IPS DF 4.7 (cell line): ENCODE data around the gene ETV6.
"Not testable (repeated sequence)": the region's sequence is repeated elsewhere in the genome, so short reads cannot be mapped to it uniquely, and the experiment has no call there.

Experiments used
- DNase-seq: peaks from one replicate; pipeline ENCODE4 v3.0.0-alpha.2; 2013; ENCODE audit warnings: low spot score; ENCODE audit errors: extremely low read depth

The ETV6 gene

DNA sequence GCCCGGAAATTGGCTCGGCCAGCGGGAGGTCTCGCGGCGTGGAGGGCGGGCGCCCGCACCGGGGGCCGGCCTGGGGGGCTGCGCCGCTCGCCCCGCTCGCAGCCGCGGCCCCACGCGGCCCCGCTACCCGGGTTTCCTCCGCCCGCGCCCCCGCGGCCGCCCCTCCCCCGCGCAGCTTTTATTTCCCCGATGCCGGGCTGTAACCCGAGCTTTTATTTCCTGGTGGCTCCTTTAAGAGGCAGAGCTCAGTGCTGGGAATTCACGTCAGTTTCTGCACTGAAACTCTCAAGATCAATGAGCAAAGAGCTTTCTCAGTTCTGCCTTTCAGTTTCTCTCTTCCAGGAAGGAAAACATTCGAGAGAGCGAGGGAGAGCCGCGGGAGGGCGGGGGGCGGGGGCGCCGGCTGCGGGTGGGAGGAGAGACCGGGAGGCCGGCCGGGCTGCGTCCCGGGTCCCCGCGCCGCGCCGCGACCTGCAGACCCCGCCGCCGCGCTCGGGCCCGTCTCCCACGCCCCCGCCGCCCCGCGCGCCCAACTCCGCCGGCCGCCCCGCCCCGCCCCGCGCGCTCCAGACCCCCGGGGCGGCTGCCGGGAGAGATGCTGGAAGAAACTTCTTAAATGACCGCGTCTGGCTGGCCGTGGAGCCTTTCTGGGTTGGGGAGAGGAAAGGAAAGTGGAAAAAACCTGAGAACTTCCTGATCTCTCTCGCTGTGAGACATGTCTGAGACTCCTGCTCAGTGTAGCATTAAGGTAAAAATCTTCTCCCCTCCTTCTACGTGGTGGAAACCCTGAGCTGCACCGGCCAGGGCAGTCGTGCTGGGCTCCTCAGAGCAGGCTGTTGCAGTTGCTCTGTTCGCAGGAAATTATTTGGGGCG, at the start of gene ETV6:
ETV6 (plus strand) TSS at position 262 of the 873 bp plus-strand sequence; CDS start at position 716, 454 bp downstream.
- DNase-seq: no peak

- DNase-seq: no peak
Measured at GRCh38 chr12:11600199-11600598, 49.3 kb upstream of the ETV6 start.

DNA sequence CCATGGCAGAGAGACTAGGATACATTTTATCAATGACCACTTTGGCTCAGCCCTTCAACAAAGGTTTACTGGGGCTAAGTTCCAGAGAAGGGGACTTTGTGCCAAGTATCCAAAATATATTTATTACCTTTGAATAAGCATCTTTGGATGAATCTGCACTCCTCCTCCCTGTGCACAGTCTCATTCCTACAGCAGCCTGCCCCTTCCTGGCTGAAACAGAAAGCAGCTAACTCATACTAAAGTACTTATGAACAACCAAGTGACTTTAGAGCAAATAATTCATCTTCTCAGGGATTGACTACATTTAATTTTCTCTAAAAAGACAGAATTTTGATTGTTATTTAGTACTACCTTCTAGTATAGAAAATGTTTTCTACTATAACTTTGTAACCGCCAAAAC, 47.8 kb upstream of the ETV6 start:
- DNase-seq: no peak

DNA sequence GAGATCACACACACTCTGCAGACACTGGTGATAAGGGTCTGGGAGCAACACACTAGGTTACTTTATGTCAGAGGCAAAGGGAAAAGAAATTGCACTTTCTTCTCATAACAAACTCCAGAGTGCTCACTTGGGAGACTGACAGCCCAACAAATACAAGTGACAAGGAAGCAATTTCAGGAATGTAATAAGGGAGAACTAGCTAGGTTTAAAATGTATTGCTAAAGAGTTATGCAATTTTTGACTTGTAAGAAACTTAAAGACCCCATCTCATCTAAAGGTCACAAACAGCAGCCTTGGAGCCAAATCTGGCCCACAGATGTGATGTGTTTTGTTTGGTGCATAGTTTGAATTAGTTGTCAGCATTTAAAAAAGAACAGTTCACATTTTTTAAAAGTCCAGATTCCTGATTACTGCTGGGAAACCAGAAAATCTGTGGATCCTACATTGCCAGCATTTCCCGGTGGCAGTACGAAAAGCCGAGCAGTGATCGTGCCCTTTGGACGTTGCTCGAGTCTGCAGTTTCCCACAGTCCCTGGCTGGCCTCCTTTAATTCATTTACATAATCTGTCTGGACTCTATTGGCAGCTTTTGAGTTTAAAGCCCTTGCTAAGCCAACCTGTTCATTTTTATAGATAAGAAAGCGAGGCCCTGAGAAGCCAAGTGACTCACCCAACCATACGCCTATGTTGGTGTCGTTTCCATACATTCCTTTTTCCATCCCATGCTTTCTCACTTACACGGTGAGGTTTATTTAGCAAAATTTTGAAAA, 42.0 kb upstream of the ETV6 start:
- DNase-seq: no peak

GRCh38 chr12:11609045-11609444, 40.4 kb upstream of the ETV6 start:
- DNase-seq: peak; percentile 83

- DNase-seq: no peak
Measured at GRCh38 chr12:11615481-11615880, 34.0 kb upstream of the ETV6 start.

- no peak for DNase-seq
Measured at GRCh38 chr12:11618046-11618445, 31.4 kb upstream of the ETV6 start.

- no peak for DNase-seq
Measured at GRCh38 chr12:11621797-11622423, 27.6 kb upstream of the ETV6 start.

DNA sequence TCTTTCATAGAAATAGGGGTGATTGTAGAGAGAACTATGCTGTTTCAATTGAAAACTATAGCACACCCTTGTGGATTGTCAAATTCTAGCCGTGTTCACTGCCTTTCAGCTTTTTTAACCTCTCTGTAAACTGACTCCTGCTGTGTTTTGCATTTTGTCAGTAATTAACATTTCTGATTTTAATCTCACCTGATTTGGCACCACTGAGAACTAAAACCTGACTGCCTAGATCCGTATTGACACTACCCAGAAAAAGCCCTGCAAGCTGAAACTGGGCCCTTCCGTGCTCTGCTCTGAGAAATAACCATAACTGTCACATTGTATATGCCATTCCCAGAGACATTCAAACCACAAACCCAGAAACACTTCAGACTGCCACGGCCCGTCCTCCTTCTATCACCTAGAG, 26.6 kb upstream of the ETV6 start:
- DNase-seq: no peak

- DNase-seq: no peak
Measured at GRCh38 chr12:11623382-11623781, 26.1 kb upstream of the ETV6 start.

DNA sequence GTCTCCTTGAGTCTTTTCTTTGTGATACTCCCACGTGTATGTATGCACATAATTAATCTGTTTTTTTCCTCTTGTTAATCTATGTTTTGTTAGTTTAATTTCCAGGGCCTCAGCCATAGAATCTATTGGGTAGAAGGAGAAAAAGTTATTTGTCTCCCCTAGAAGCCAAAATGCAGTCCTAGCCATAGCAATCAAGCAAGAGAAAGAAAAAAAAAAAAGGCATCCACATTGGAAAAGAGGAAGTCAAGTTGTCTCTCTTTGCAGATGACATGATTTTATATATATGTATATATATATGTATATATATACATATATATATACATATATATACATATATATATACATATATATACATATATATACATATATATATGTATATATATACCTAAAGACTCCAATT, 25.4 kb upstream of the ETV6 start:
- DNase-seq: no peak

GRCh38 chr12:11627709-11628108, 21.8 kb upstream of the ETV6 start:
- DNase-seq: not testable (repeated sequence)

GRCh38 chr12:11628353-11628752, 21.1 kb upstream of the ETV6 start:
- no peak for DNase-seq

GRCh38 chr12:11630046-11630706, 19.3 kb upstream of the ETV6 start:
- no peak for DNase-seq

GRCh38 chr12:11631288-11631687, 18.2 kb upstream of the ETV6 start:
- DNase-seq: no peak

GRCh38 chr12:11631881-11632280, 17.6 kb upstream of the ETV6 start:
- DNase-seq: not testable (repeated sequence)

- DNase-seq: no peak
Measured at GRCh38 chr12:11633968-11634367, 15.5 kb upstream of the ETV6 start.

- no peak for DNase-seq
Measured at GRCh38 chr12:11635341-11635740, 14.1 kb upstream of the ETV6 start.

GRCh38 chr12:11638315-11638916, 11.1 kb upstream of the ETV6 start:
- DNase-seq: no peak

DNA sequence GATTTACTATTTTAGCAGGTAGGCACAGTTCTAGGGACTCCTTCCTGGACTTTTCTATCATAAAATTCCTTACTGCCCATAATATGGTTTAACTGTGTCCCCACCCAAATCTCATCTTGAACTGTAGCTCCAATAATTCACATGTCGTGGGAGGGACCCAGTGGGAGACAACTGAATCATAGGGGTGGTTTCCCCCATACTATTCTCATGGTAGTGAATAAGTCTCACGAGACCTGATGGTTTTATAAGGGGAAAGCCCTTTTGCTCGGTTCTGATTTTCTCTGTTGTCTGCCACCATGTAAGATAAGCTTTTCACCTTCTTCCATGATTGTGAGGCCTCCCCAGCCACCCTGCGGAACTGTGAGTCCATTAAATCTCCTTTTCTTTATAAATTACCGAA, 10.0 kb upstream of the ETV6 start:
- no peak for DNase-seq

DNA sequence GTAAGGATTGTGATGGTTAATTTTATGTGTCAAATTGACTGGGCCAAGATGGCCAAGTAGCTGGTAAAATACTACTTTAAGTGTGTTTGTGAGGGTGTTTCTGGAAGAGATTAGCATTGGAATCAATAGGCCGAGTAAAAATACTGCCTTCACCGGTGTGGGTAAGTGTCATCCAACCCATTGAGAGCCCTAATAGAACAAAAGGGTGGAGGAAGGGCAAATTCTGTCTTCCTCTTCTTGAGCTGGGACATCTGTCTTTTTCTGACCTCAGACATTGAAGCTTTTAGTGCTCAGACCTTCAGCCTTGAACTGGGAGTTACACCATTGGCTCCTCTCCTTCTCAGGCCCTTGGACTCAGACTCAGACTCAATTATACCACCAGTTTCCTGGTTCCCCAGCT, 8.0 kb upstream of the ETV6 start:
- no peak for DNase-seq
